ENCODE measurements around the gene BMP2.

The BMP2 gene

GRCh38 chr20:6768228-6769140 lies 998 bp downstream of the BMP2 start:
- DNase-seq, result peak; percentile 25

- DNase-seq, result peak; percentile 31
These were observed 2.7 kb downstream of the BMP2 start for GRCh38 chr20:6769903-6770785.

GRCh38 chr20:6770786-6771100 lies 3.3 kb downstream of the BMP2 start:
- no peak for DNase-seq

GRCh38 chr20:6780433-6781190 lies 13.1 kb downstream of the BMP2 start:
- no peak for DNase-seq

GRCh38 chr20:6783752-6784151 lies 16.3 kb downstream of the BMP2 start:
- DNase-seq, result no peak

GRCh38 chr20:6784210-6784631 lies 16.7 kb downstream of the BMP2 start:
- peak; percentile 31 for DNase-seq

GRCh38 chr20:6784767-6785166 lies 17.3 kb downstream of the BMP2 start:
- no peak for DNase-seq

GRCh38 chr20:6786548-6786947 lies 19.1 kb downstream of the BMP2 start:
- no peak for DNase-seq

- DNase-seq, result no peak
These were observed 25.3 kb downstream of the BMP2 start for GRCh38 chr20:6792789-6793188.

- no peak for DNase-seq
These were observed 34.7 kb downstream of the BMP2 start for GRCh38 chr20:6802227-6802626.

GRCh38 chr20:6806275-6806674 lies 38.8 kb downstream of the BMP2 start:
- DNase-seq, result no peak

GRCh38 chr20:6811262-6812035 lies 44.0 kb downstream of the BMP2 start:
- no peak for DNase-seq

GRCh38 chr20:6812530-6812929 lies 45.0 kb downstream of the BMP2 start:
- DNase-seq, result no peak

GRCh38 chr20:6814945-6815344 lies 47.5 kb downstream of the BMP2 start:
- DNase-seq, result no peak

GRCh38 chr20:6818033-6818808 lies 50.7 kb downstream of the BMP2 start:
- DNase-seq, result peak; percentile 8

GRCh38 chr20:6819599-6819998 lies 52.1 kb downstream of the BMP2 start:
- peak; percentile 1 for DNase-seq

- DNase-seq, result no peak
These were observed 56.9 kb downstream of the BMP2 start for GRCh38 chr20:6824401-6824800.

GRCh38 chr20:6827472-6827871 lies 60.0 kb downstream of the BMP2 start:
- no peak for DNase-seq

- DNase-seq, result peak; percentile 58
These were observed 61.4 kb downstream of the BMP2 start for GRCh38 chr20:6828794-6829423.

- peak; percentile 1 for DNase-seq
These were observed 62.1 kb downstream of the BMP2 start for GRCh38 chr20:6829510-6830116.
